Measurements from ENCODE around the gene PPCDC.
"Not testable (repeated sequence)": the region's sequence is repeated elsewhere in the genome, so short reads cannot be mapped to it uniquely, and the experiment has no call there.

Gene PPCDC

DNA sequence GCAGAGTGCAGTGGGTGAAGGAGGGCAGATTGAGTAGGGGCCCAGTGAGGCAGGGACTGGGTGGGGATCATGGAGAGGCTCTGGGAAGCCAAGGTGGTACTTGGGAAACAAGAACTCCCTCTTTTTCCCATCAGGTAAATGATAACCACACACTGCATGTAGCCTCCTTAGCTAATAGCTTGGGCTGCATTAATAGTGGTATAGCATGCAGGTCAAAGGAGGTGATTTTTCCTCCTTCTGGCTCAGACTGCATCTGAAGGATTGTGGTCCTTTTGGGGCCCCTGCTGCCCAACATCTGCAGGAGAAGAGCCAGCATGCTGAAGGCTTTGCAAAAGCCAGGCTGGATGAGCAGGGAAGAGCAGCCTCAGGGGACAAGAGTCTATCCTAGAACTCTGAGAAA is 45.4 kb downstream of the PPCDC start:
- no peak for DNase-seq (ENCODE audit: low read depth)

GRCh38 chr15:75069301-75069925 is 46.0 kb downstream of the PPCDC start:
- DNase-seq (ENCODE audit: low read depth), result no peak

- no peak for DNase-seq (ENCODE audit: low read depth)
Observed at GRCh38 chr15:75070674-75071073, 47.3 kb downstream of the PPCDC start.

- no peak for DNase-seq (ENCODE audit: low read depth)
Observed at GRCh38 chr15:75073197-75073596, 49.8 kb downstream of the PPCDC start.

- DNase-seq (ENCODE audit: low read depth), result no peak
Observed at GRCh38 chr15:75076277-75076676, 52.9 kb downstream of the PPCDC start.

DNA sequence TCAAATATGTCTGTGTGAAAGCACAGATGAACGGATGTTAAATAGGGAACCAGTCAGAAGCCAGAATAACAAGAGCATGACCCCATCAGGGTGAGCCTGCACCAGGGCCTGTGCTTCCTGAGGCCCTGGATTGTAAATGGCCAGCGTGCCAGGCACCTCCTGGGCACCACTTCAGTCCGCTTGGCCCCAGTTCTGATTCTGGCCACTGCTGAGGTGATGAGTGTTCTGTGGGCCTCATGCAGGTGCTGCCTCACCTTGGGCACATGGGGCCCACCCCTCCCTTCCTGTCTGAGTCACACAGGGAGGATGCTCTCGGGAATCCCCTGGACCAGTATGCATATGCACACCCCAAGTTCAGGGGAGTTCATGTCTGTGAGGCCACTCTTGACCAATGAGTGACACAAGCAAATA is 54.2 kb downstream of the PPCDC start:
- DNase-seq (ENCODE audit: low read depth), result not testable (repeated sequence)

- DNase-seq (ENCODE audit: low read depth), result no peak
Observed at GRCh38 chr15:75081150-75081549, 57.8 kb downstream of the PPCDC start.

DNA sequence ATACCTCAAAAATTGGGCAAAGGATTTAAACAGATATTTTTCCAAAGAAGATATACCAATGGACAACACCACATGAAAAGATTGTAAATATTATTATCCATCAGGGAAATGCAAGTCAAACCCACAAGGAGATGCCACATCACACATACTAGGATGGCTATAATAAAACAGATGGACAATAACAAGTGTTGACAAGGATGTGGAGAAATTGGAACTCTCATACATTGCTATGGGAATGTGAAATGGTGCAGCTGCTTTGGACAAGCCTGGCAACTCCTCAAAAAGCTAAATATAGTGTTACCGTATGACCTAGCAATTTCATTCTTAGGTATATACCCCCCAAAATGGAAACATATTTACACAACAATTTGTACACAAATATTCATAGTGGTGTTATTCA is 59.3 kb downstream of the PPCDC start:
- DNase-seq (ENCODE audit: low read depth), result no peak

DNA sequence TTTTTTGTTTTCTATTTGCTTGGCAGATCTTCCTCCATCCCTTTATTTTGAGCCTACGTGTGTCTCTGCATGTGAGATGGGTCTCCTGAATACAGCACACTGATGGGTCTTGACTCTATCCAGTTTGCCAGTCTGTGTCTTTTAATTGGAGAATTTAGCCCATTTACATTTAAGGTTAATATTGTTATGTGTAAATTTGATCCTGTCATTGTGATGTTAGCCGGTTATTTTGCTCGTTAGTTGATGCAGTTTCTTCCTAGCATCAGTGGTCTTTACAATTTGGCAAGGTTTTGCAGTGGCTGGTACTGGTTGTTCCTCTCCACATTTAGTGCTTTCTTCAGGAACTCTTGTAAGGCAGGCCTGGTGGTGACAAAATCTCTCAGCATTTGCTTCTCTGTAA is 62.3 kb downstream of the PPCDC start:
- not testable (repeated sequence) for DNase-seq (ENCODE audit: low read depth)

DNA sequence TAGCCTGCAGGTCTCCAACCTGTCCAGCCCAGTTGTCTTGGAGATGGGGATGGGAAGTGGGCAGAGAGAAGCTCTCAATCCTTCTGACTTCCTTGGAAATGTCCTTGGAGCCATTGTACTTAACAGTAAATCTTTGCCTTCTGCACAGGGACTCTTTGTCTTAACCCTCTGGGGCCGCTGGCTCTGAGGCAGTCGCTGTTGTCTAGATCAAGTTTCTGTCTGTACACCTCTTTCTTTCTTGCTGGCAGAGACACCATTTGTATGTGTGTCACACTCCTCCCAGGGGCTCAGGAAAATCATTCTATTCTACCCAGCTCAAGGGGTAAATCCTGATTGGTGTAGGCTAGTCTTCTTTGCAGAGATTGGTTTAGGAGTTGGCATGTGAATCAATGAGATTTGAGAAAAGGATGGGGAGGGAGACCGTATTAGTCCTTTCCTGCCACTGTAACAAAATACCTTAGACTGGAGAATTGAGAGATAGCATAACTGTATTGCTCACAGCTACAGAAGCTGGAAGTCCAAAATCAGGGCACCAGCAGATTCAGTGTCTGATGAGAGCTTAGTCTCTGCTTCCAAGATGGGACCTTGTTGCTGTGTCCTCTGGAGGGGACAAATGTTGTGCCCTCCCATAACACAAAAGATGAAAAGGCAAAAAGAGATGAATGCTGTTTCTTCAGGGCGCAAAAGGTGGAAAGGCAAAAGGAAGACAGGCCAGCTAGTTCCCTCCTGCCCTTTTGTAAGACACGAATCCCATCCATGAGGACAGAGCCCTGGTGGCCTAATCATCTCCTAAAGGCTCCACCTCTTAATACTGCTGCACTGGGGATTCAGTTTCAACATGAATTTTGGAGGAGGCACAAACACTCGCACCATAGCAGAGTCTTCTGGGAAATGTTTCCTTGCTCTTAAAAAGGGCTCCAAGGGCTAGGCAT is 66.3 kb downstream of the PPCDC start:
- no peak for DNase-seq (ENCODE audit: low read depth)

GRCh38 chr15:75090388-75090734 is 67.0 kb downstream of the PPCDC start:
- no peak for DNase-seq (ENCODE audit: low read depth)

DNA sequence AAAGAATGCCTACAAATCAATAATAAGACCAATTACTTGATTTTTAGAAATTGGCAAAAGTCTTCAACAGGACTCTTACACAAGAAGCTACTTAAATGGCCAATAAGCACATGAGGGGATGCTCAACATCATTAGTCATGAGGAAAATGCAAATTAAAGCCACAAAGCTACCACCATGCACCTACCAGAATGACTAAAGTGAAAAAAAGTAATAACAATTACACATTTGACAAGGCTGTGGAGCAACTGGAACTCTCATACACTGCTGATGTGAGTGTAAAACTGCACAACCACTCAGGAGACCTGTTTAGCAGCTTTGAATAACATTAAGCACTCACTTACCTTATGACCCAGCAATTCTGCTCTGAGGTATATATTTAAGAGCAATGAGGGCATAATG is 68.4 kb downstream of the PPCDC start:
- DNase-seq (ENCODE audit: low read depth), result no peak

- DNase-seq (ENCODE audit: low read depth), result not testable (repeated sequence)
Observed at GRCh38 chr15:75094961-75095478, 71.6 kb downstream of the PPCDC start.

DNA sequence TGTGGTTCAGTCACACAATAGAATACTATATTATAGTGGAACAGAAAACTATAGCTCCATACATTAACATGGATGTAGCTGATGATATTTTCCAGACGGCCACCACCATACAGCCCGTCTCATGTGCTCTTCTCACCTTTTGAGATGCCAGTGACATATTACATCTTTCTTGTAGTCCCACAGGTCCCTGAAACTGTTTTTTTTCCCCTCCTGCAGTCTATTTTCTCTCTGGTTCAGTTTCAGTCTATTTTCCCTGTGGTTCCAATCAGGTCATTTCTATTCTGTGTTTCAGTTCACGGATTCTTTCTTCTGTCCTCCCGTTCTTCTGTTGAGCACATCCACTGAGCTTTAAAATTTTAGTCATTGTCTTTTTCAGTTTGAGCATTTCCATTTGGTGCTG is 72.2 kb downstream of the PPCDC start:
- DNase-seq (ENCODE audit: low read depth), result no peak

DNA sequence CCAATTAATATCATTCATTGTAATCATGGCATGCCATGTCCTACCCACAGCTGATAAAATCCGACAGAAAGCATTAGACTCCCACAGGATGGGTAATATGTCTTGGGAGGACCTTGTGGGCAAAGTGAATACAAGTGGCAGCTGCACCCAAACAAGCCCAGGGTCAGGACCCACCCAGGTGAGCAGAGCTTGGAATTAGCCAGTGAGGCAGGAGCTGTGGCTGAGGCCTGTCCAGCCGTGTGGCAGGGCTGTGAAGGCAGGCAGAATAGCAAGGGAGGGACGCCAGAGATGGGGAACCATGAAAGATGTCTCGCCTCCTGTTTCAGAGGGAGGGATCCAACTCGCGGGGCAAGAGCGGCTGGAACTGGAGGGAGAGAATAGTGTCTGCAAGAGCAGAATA is 74.5 kb downstream of the PPCDC start:
- no peak for DNase-seq (ENCODE audit: low read depth)

DNA sequence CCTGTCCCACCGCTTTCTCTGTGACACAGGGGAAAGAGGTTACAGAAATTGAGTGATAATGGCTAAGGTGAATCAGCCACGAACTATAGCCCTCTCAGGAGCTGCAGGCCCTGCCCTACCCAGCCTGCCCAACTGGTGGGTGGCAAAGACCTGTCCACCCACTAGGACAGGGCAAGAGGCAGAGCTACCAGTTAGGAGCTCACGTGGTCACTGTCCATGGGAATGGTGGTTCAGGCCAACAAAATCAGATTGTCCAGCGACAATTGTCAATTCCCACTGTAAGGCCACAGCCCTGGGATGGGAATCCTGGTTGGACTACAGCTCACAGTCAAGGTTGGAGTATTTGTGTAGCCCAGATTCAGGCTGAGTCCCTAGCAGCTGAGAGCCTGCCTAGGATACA is 75.0 kb downstream of the PPCDC start:
- no peak for DNase-seq (ENCODE audit: low read depth)

All from stimulated activated CD8-positive, alpha-beta memory T cell treated with anti-CD3 and anti-CD28 coated beads, Interleukin-7, amount 100 ng/mL, for 24 hours (primary cell).